Measurements from ENCODE around the gene BDP1.

Gene BDP1

GRCh38 chr5:71587766-71588532 lies 132.5 kb downstream of the BDP1 start (continued):
- TF ChIP-seq PATZ1 (CRISPR knock-in tag; IDR thresholded peaks at IDR 0.05; ENCODE audit: borderline replicate concordance) (no peak), ZNF70 (CRISPR knock-in tag; IDR thresholded peaks at IDR 0.05) (no peak), TOX (CRISPR knock-in tag; IDR thresholded peaks at IDR 0.05; ENCODE audit: borderline replicate concordance) (no peak)

GRCh38 chr5:71588533-71588885 lies 133.1 kb downstream of the BDP1 start:
- no peak for ATAC-seq
- TF ChIP-seq ZFP3 (CRISPR knock-in tag; IDR thresholded peaks at IDR 0.05) (no peak), ARNTL (CRISPR knock-in tag; IDR thresholded peaks at IDR 0.05; ENCODE audit: borderline replicate concordance, low read depth) (no peak)

- no peak for ATAC-seq
These were observed 134.5 kb downstream of the BDP1 start for GRCh38 chr5:71589903-71590302.

More at GRCh38 chr5:71589903-71590302, 134.5 kb downstream of the BDP1 start:
- TF ChIP-seq PATZ1 (CRISPR knock-in tag; IDR thresholded peaks at IDR 0.05; ENCODE audit: borderline replicate concordance) (no peak), ESRRG (CRISPR knock-in tag; IDR thresholded peaks at IDR 0.05) (no peak), PPARA (CRISPR knock-in tag; IDR thresholded peaks at IDR 0.05; ENCODE audit: borderline replicate concordance) (no peak), ARNTL (CRISPR knock-in tag; IDR thresholded peaks at IDR 0.05; ENCODE audit: borderline replicate concordance, low read depth) (no peak), ISL1 (CRISPR knock-in tag; IDR thresholded peaks at IDR 0.05) (no peak), ZNF565 (CRISPR knock-in tag; conservative IDR thresholded peaks at IDR 0.05; ENCODE audit: low read depth) (no peak), RARB (CRISPR knock-in tag; IDR thresholded peaks at IDR 0.05) (no peak), GLIS3 (CRISPR knock-in tag; IDR thresholded peaks at IDR 0.05) (no peak), CSRNP3 (CRISPR knock-in tag; IDR thresholded peaks at IDR 0.05) (no peak), CSDC2 (CRISPR knock-in tag; IDR thresholded peaks at IDR 0.05) (no peak), TOX (CRISPR knock-in tag; IDR thresholded peaks at IDR 0.05; ENCODE audit: borderline replicate concordance) (no peak), CREB5 (CRISPR knock-in tag; IDR thresholded peaks at IDR 0.05; ENCODE audit: low read depth) (no peak), OSR1 (CRISPR knock-in tag; IDR thresholded peaks at IDR 0.05) (no peak), ZC3H10 (CRISPR knock-in tag; IDR thresholded peaks at IDR 0.05) (no peak), TSHZ2 (CRISPR knock-in tag; IDR thresholded peaks at IDR 0.05) (no peak), ZFP3 (CRISPR knock-in tag; IDR thresholded peaks at IDR 0.05) (no peak), ZNF70 (CRISPR knock-in tag; IDR thresholded peaks at IDR 0.05) (no peak), ZFP30 (CRISPR knock-in tag; IDR thresholded peaks at IDR 0.05) (no peak)
